ENCODE results near the gene AQP7. TPM values are rescaled to one million over a fixed set of nuclear protein-coding genes. Genes with fewer than 3 reads are reported as not detected.
"Not testable (repeated sequence)": the region's sequence is repeated elsewhere in the genome, so short reads cannot be mapped to it uniquely, and the experiment has no call there.

AQP7 gene
- total RNA-seq, 1 donor from 2014 or later: 18.9 TPM

DNA sequence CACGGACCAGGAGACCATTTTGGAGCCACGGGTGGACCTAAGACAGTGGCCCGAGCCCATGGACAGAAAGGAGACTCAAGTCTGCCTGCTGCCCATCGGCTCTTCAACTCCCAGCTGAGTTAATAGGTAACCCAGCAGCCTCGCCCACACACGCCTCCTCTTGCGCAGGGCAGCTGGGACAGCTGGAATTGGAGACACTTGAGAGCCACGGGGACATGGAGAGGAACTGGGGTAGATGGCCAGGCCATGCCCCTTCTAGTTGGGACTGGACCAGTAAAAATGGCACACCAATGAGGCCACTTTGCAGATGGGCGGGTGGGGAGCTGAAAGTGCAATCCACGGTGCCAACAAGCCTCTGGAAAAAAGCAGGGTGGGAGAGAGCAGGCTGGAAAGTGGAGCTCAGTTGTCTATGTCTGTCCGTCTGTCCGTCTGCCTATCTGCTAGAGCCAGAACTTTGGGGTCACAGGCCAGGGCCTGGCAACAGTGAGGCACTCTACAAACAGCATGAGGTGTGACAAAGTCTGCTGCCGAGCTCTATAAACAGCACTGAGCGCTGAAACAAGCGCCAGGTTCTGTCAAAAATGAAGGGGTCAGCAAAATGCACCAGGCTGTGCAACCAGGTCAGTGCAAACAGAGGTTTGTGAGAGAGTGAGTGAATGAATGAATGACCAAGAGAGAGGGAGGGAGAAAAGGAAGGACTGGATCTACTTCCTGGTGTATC, 7.0 kb downstream of the AQP7 start:
- H3K9me3 ChIP-seq; H3K27me3 ChIP-seq; intact Hi-C loops (cut with DNase I); H3K36me3 ChIP-seq; DNase-seq (ENCODE audit: low spot score in 2 of 2); H3K4me3 ChIP-seq; H3K27ac ChIP-seq: not testable (repeated sequence)
- peaks cover 2 to 11% of the 10 kb centered on the region in 2 donors for H3K4me1 ChIP-seq

DNA sequence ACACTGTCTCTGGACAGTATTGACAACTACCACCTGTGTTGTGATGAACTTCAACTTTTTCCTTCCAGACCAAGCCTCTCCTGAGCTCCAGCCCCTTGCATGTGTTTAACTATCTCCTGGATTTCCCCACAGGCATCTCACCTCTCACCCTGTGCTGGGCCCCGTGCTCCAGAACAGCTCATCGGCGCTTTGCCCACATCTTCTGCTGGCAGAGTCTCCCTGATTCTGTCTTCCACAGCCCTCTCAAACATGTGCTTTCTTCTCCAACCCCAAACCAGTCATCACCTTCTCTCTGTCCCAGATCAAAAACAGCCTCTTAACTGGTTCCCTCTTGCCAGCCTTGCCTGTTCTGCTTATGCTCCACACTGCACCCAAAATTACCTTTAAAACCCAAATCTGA, 8.4 kb downstream of the AQP7 start:
- intact Hi-C loops (cut with DNase I): not testable (repeated sequence)
- H3K4me1 ChIP-seq: peaks cover 2 to 11% of the 10 kb centered on the region in 2 donors

DNA sequence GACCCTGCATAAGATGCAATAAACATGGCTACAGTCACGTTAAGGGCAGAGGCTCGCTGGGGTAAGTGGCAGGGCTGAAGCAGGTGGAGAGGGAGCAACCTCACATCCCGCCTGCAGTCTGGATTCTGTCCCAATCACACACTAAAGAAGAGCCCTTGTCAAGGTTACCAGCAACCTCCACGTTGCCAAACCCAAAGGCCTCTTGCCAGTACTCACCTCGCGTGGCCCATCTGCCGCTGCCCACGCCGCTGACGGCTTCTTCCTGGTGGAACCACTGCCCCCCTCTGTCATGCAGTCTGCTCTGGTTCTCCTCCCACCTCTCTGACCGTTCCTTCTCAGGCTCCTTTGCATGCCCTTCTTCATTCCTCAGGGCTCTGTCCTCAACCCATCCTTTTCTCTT, 8.8 kb downstream of the AQP7 start:
- Histone ChIP-seq H3K4me1 (peaks cover 2 to 11% of the 10 kb centered on the region in 2 donors), H3K27ac (no peak overlapping the region), H3K36me3 (no peaks in the 10 kb centered on the region), H3K27me3 (no peaks in the 10 kb centered on the region), H3K4me3 (no peak overlapping the region), H3K9me3 (no peaks in the 10 kb centered on the region)
- TF ChIP-seq, protein P1, sequence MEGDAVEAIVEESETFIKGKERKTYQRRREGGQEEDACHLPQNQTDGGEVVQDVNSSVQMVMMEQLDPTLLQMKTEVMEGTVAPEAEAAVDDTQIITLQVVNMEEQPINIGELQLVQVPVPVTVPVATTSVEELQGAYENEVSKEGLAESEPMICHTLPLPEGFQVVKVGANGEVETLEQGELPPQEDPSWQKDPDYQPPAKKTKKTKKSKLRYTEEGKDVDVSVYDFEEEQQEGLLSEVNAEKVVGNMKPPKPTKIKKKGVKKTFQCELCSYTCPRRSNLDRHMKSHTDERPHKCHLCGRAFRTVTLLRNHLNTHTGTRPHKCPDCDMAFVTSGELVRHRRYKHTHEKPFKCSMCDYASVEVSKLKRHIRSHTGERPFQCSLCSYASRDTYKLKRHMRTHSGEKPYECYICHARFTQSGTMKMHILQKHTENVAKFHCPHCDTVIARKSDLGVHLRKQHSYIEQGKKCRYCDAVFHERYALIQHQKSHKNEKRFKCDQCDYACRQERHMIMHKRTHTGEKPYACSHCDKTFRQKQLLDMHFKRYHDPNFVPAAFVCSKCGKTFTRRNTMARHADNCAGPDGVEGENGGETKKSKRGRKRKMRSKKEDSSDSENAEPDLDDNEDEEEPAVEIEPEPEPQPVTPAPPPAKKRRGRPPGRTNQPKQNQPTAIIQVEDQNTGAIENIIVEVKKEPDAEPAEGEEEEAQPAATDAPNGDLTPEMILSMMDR (IDR thresholded peaks at IDR 0.05): no peak
- DNase-seq (ENCODE audit: low spot score in 2 of 2): no peak
- intact Hi-C loops (cut with DNase I): no loop called here

More for the DNA sequence above, 8.4 kb downstream of the AQP7 start:
- not testable (repeated sequence) for H3K4me3 ChIP-seq; H3K9me3 ChIP-seq; DNase-seq (ENCODE audit: low spot score in 2 of 2); H3K27ac ChIP-seq; H3K36me3 ChIP-seq; H3K27me3 ChIP-seq

DNA sequence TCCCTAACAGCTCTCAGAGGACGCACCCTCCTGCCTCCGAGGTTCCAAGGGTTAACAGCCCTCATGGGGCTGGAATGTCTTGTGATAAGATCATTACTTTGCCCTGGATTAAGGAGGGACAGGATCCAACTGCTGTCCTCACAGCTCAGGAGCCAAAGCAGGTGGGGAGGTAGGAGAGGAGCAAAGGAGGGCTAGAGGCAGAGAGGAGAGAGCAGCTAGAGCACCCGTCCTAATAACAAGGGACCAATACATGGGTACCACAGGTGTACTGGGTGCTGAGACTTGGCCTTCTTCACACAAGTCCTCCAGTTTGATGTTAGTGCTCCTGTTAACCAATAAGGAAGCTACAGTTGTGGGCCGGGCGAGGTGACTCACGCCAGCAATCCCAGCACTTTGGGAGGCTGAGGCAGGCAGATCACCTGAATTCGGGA, 9.8 kb downstream of the AQP7 start:
- H3K27me3 ChIP-seq; H3K4me3 ChIP-seq; H3K9me3 ChIP-seq; H3K36me3 ChIP-seq; DNase-seq (ENCODE audit: low spot score in 2 of 2); intact Hi-C loops (cut with DNase I): not testable (repeated sequence)
- Histone ChIP-seq H3K27ac (peak overlapping the region in 1 of 2 donors; percentile 39), H3K4me1 (peaks cover 2 to 11% of the 10 kb centered on the region in 2 donors)

DNA sequence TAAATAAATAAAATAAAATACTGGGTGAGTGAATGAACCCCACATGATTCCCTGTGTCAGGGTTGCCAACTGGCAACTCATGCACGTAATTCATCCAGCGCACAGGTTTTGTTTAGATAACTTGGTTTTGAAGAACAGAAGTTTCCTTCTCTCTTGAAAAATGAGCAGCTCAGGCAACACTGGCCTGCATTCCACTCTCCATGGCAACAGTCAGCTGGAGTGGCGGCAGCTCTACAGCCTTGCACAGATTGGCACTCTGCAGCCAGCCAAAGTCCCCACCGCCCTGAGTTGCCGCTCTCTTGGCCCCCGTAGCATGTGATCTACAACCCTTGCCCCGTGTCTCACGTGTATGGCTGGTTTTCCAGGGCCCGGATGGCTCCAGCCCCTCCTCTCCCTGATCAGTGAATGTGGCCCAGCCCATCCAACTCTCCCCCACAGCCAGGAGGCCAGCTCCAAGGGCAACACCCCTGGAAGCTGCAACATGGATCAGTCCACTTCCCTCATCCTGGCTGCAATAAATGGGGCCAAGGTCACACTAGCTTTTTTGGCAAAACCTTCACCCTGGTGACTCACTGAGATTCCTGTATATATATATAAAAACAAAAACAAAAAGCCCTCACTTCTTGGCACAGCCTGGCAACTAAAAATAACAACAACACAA, 11.1 kb downstream of the AQP7 start:
- peak; percentile 46 to 93 for DNase-seq (ENCODE audit: low spot score in 2 of 2)
- H3K36me3 ChIP-seq, H3K9me3 ChIP-seq, H3K27me3 ChIP-seq: not testable (repeated sequence)
- Histone ChIP-seq H3K4me1 (peaks cover 2 to 11% of the 10 kb centered on the region in 2 donors), H3K4me3 (peak overlapping the region; percentile 28), H3K27ac (peak overlapping the region; percentile 75 to 88)
- intact Hi-C loops (cut with DNase I): loop anchor here (1.0 kb wide), 1 partner anchor 16 kb away; no protein-coding TSS in a partner anchor

DNA sequence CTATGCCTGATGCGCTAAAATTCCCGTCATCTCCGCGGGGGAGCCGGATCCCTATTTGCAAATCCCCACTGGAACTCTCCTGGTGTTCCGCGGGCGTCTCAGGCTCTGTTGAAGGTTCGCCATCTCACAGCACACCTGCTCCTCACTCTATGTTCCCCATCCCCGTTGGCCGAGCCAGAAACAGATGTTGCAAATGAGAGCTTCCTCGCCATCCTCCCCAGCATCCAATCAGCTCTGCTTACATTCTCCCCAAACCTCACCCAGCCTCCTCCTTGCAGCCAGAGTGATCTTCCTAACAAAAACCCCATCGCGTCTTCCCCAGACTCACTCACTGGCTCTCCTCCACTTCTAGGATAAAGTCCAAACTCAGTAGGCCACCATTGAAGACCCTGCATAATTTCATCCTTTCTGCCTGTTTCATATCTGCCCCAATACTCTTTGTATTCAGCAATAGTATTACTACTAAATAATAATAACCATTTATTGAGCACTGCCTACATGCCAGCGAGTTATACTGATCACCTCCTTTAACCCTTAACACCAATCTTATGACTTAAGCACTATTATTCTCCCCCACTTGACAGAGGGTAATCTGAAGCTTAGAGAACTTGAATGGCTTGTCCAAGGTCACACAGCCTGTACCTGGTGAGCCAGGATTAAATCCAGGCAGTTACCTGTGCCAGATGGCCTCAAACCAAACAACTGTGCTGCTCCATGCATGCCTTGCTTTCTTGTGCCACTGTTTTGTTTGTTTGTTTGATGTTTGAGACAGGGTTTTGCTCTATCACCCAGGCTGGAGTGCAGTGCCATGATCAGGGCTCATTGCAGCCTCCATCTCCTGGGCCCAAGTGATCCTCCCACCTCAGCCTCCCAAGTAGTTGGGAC, 14.0 kb downstream of the AQP7 start:
- no peak overlapping the region for H3K4me3 ChIP-seq
- no peak for DNase-seq (ENCODE audit: low spot score in 2 of 2)
- intact Hi-C loops (cut with DNase I): no loop called here
- TF ChIP-seq, protein P1 (IDR thresholded peaks at IDR 0.05): no peak
- H3K4me1 ChIP-seq: peaks cover 2 to 11% of the 10 kb centered on the region in 2 donors
- no peaks in the 10 kb centered on the region for H3K27me3 ChIP-seq
- no peaks in the 10 kb centered on the region for H3K36me3 ChIP-seq
- H3K9me3 ChIP-seq: no peaks in the 10 kb centered on the region
- no peak overlapping the region for H3K27ac ChIP-seq

DNA sequence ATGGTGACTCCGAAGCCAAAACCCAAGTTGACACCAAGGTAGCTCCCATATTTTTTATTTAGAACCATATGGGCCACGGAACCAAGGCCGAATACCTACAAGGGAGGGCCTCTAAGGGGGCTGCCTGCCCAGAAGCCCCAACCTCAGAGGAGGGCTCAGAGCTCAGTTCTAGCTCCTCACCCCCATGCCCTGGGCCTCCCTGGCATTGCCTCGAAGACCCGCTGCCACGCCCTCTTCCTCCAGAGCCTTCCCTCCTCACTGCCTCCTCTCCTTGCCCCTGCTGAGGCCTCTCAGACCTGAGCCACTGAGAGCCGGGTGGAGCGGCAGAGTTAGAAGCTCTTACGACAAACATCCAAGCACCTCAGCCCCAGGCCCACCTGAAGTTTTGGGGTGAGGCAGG, 15.4 kb downstream of the AQP7 start:
- H3K27ac ChIP-seq; H3K4me1 ChIP-seq; H3K27me3 ChIP-seq; H3K36me3 ChIP-seq; intact Hi-C loops (cut with DNase I); DNase-seq (ENCODE audit: low spot score in 2 of 2); H3K4me3 ChIP-seq; H3K9me3 ChIP-seq: not testable (repeated sequence)

DNA sequence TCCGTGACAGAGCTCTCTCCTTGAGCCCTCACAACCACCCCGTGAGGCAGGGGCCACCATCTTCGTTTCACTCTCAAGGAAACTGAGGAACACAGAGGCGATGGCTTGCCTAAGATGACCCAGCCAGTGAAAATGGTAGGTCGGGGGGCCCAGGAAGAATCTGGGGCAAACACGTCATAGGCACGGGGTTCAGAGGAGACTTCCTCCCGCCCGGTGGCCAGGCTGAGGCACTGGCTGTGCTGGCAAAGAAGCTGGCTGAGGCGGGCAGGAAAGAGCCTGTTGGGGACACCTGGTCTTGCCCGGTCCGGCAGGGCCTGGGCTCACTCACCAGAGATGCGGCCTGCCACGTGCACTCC, 15.7 kb downstream of the AQP7 start:
- DNase-seq (ENCODE audit: low spot score in 2 of 2); H3K36me3 ChIP-seq; H3K4me3 ChIP-seq; H3K27ac ChIP-seq; H3K27me3 ChIP-seq; intact Hi-C loops (cut with DNase I); H3K9me3 ChIP-seq; H3K4me1 ChIP-seq: not testable (repeated sequence)

DNA sequence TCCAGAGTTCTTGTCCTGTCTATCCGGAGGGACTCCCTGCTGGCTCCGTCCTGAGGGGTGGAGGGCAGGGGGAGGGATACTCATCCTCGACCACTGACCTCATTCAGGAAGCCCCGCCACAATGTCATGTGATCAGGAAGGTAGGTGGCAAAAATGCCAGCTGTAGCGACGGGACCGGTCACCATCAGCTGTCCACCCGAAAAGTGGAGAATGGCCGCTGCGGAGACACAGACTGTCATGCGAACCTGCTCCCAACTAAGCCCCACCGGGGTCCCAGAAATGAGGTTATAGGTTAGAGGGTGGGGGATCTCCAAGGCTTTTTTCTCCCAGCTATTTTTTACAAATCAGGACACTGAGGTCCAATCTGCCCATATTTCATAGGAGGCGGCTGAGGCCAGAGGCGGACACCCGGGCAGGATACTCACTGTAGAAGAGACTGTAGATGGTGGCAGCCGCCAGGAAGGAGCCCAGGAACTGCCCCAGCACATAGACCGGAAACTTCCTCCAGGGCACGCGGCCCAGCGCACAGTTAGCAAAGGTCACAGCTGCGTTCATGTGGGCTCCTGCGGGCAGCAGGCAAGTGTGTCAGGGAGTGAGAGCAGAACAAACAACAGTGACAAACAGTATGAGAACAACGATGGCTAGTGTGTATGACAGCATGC, 16.3 kb downstream of the AQP7 start:
- H3K4me3 ChIP-seq; H3K27ac ChIP-seq; intact Hi-C loops (cut with DNase I); DNase-seq (ENCODE audit: low spot score in 2 of 2); H3K36me3 ChIP-seq; H3K9me3 ChIP-seq; H3K27me3 ChIP-seq; H3K4me1 ChIP-seq: not testable (repeated sequence)

DNA sequence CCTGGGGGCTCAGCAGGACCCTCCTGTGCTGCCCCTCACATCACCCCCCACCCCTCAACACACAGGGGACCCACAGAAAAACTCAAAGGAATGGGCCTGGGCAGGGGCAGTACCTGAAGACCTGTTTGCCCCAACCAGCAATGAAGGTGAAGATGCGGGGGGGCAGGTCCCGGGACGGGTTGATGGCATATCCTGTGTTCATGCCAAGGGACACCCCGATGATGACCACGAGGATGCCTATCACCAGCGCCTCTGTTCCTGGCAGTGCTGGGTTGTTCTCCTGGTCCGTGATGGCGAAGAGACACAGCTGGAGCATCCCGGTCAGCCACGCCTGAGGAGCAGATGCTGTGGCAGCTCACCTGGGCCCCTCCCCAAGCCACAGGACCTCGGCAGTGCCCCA, 16.8 kb downstream of the AQP7 start:
- H3K36me3 ChIP-seq; intact Hi-C loops (cut with DNase I); H3K27ac ChIP-seq; H3K4me1 ChIP-seq; DNase-seq (ENCODE audit: low spot score in 2 of 2); H3K27me3 ChIP-seq; H3K9me3 ChIP-seq; H3K4me3 ChIP-seq: not testable (repeated sequence)

DNA sequence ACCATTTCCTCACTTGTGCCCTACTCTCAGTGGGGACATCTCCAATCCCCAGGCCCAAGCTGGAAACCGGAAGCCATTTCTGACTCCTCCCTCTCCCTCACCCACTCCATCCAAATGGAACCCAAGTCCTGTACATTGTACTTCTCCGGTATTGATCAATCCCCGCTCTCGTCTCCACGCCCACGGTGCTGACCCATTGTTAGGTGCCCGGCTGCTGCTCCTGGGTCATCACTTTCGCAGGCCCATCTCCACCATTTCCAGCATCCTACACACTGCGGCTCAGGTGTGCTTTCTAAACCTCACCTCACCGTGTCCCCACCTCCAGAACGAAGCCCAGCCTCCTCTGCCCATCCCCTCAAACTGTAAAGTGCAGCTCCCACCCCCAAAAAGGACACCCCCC, 19.0 kb downstream of the AQP7 start:
- H3K4me3 ChIP-seq; H3K27ac ChIP-seq; H3K4me1 ChIP-seq; intact Hi-C loops (cut with DNase I); H3K27me3 ChIP-seq; DNase-seq (ENCODE audit: low spot score in 2 of 2); H3K36me3 ChIP-seq; H3K9me3 ChIP-seq: not testable (repeated sequence)
